Type B pancreatic cell (in vitro differentiated cells): ENCODE data around the gene AKAP10. TPM values are rescaled to one million over a fixed set of nuclear protein-coding genes. Genes with fewer than 3 reads are reported as not detected.

Source experiments
- DNase-seq: peaks from one replicate; pipeline ENCODE4 v3.0.0; 2021; ENCODE audit warnings: mixed read lengths; ENCODE audit not compliant: unreplicated experiment; ENCODE audit errors: extremely low spot score
- H3K27ac Mint-ChIP-seq: 2 replicates; pipeline ENCODE4 v1.8.0; 2021; ENCODE audit warnings: mild to moderate bottlenecking, mixed read lengths
- H3K27me3 Mint-ChIP-seq: 2 replicates; pipeline ENCODE4 v1.8.0; 2021; ENCODE audit warnings: mixed read lengths
- H3K36me3 Mint-ChIP-seq: 2 replicates; pipeline ENCODE4 v1.8.0; 2021; ENCODE audit warnings: mixed read lengths
- H3K4me1 Mint-ChIP-seq: one replicate; pipeline ENCODE4 v1.8.0; 2021; ENCODE audit warnings: mixed read lengths; ENCODE audit not compliant: unreplicated experiment
- H3K4me3 Mint-ChIP-seq: 2 replicates; pipeline ENCODE4 v1.8.0; 2021; ENCODE audit warnings: mild to moderate bottlenecking, mixed read lengths
- H3K9me3 Mint-ChIP-seq: 2 replicates; pipeline ENCODE4 v1.8.0; 2021; ENCODE audit warnings: mixed read lengths
- CTCF ChIP-seq: fragments of 200-600 bp; sonication (generic); conservative IDR thresholded peaks from 2 replicates; pipeline ENCODE4 v1.5.0; 2021; ENCODE audit warnings: antibody characterized with exemption, mild to moderate bottlenecking
- total RNA-seq: library from RNA; stranded (reverse); gene quantifications from 2 replicates; pipeline ENCODE4 v1.2.1, GENCODE V29; 2021; ENCODE audit warnings: low replicate concordance

AKAP10 gene
- total RNA-seq, 1 donor from 2014 or later = 30.3 TPM

DNA sequence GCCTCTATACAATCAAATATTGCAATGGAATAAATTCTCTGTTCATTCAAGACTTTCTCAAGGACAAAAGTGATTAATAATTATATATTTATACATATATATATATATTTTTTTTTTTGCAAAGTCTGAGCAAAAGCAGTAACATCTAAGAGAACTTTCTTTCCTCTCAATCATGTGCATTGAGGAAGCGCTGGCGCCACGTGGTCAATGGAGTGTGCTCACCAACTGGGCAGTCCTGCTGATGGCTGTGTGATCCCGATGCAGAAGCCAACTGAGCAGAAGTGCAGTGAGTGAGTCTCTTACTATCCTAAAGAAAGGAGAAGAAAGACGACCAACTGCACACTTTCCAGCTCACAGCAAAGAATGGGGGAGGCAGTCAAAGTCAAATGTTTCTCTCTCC lies 72.7 kb downstream of the AKAP10 start:
- DNase-seq = no peak
- TF ChIP-seq CTCF = no peak
- Mint-ChIP-seq H3K9me3 (no peaks in the 10 kb centered on the region), H3K27ac (no peak overlapping the region), H3K27me3 (no peaks in the 10 kb centered on the region), H3K4me1 (no peaks in the 10 kb centered on the region), H3K36me3 (peaks cover 22% of the 10 kb centered on the region), H3K4me3 (no peak overlapping the region)

DNA sequence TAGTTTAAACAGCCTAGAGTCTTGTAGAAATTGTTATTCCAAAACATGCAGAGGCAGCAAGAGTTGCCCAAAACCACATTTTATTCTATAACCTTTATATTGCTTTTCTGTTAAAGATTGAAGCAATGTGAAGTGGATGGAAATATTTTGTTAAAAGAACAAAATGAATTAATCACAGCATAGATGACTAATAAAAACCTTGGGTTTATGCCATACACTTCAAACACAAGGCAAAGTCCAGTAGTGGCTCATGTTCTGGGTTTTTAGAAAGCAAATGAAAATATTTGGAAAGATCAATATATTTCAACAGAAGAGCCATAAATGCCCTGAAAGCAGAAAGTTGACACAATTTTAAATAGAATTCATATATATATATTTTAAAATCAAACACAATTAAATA lies 73.2 kb downstream of the AKAP10 start:
- no peak overlapping the region for H3K4me3 Mint-ChIP-seq
- DNase-seq = no peak
- H3K27me3 Mint-ChIP-seq = no peaks in the 10 kb centered on the region
- no peaks in the 10 kb centered on the region for H3K4me1 Mint-ChIP-seq
- H3K36me3 Mint-ChIP-seq = peaks cover 19% of the 10 kb centered on the region
- no peaks in the 10 kb centered on the region for H3K9me3 Mint-ChIP-seq
- H3K27ac Mint-ChIP-seq = no peak overlapping the region
- no peak for TF ChIP-seq CTCF

DNA sequence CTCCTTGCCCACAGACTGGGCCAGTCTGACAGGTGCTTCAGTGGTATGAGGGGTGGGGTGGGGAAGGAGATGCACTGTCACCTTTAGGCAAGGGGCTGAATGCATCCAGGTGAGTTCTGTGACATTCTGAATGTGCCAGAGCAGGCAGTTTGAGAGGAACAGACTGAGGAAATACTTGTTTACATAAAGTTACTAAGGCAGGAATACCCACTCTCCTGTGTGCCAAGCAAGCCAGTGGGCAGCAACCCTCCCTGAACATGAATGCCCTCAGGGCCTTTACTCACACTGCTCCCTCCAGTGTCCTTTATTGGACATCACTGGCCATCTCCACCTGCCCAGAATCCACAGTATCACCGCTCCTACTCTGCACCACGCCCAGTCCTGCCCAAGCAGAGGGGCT lies 76.8 kb downstream of the AKAP10 start:
- Mint-ChIP-seq H3K27me3 (no peaks in the 10 kb centered on the region), H3K4me3 (no peak overlapping the region), H3K27ac (no peak overlapping the region), H3K36me3 (peaks cover 9% of the 10 kb centered on the region), H3K4me1 (peaks cover 6% of the 10 kb centered on the region), H3K9me3 (no peaks in the 10 kb centered on the region)
- no peak for DNase-seq
- no peak for TF ChIP-seq CTCF

- no peaks in the 10 kb centered on the region for H3K27me3 Mint-ChIP-seq
- no peaks in the 10 kb centered on the region for H3K9me3 Mint-ChIP-seq
- DNase-seq = no peak
- TF ChIP-seq CTCF = no peak
- peaks cover 5% of the 10 kb centered on the region for H3K36me3 Mint-ChIP-seq
- peak overlapping the region; percentile 11 for H3K27ac Mint-ChIP-seq
- no peak overlapping the region for H3K4me3 Mint-ChIP-seq
- H3K4me1 Mint-ChIP-seq = peaks cover 6% of the 10 kb centered on the region
Observed at GRCh38 chr17:19897903-19898302, 79.7 kb downstream of the AKAP10 start.

GRCh38 chr17:19897090-19897837 lies 80.4 kb downstream of the AKAP10 start:
- TF ChIP-seq CTCF = no peak
- Mint-ChIP-seq H3K27ac (peak overlapping the region; percentile 11), H3K9me3 (no peaks in the 10 kb centered on the region), H3K4me3 (no peak overlapping the region), H3K27me3 (no peaks in the 10 kb centered on the region), H3K36me3 (peaks cover 5% of the 10 kb centered on the region), H3K4me1 (peaks cover 6% of the 10 kb centered on the region)
- DNase-seq = no peak
